Measurements from ENCODE around the gene CCDC170.

DNA sequence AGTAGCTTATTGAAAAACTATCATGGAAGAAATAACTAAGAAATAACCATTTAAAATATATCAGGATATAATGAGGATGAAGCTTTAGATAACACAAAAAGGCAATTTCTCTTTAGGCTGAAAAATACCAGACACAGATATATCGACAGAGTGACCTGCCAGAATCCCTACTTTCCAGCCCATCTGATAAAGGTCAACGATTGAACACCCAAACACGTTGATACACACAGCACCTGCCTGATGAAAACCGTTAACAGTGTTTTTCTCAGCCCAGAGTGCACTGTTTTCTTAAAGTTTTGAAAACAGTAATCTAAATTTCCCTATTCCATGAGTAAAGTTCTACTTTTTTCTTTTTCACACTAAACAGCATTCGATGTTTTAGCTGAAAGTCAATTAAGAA is 170.6 kb downstream of the CCDC170 start:
- TF ChIP-seq ZNF274 (IDR thresholded peaks at IDR 0.05; ENCODE audit: low read depth, low read length) (no peak), YY1 (IDR thresholded peaks at IDR 0.05; ENCODE audit: insufficient read depth, insufficient read length) (no peak)

Data from NT2/D1 (cell line).